Mesothelial cell of epicardium (in vitro differentiated cells): ENCODE results near the gene ARSG. TPM values are rescaled to one million over a fixed set of nuclear protein-coding genes. Genes with fewer than 3 reads are reported as not detected.

Experiments
- DNase-seq, 2 experiments: peaks; one replicate each; pipeline ENCODE4 v3.0.0; 2021; ENCODE audit warnings: low spot score in 2 of 2; ENCODE audit not compliant: unreplicated experiment in 2 of 2
- H3K27ac Mint-ChIP-seq: 2 replicates; pipeline ENCODE4 v1.8.0; 2021; ENCODE audit warnings: mixed read lengths
- H3K27me3 Mint-ChIP-seq: 2 replicates; pipeline ENCODE4 v1.8.0; 2021; ENCODE audit warnings: low read depth, mixed read lengths
- H3K36me3 Mint-ChIP-seq: 2 replicates; pipeline ENCODE4 v1.8.0; 2021; ENCODE audit warnings: mixed read lengths
- H3K4me1 Mint-ChIP-seq: 2 replicates; pipeline ENCODE4 v1.8.0; 2021; ENCODE audit warnings: mixed read lengths
- H3K4me3 Mint-ChIP-seq: 2 replicates; pipeline ENCODE4 v1.8.0; 2021; ENCODE audit warnings: mild to moderate bottlenecking, moderate library complexity, mixed read lengths
- H3K9me3 Mint-ChIP-seq: 2 replicates; pipeline ENCODE4 v1.8.0; 2021; ENCODE audit warnings: mixed read lengths
- total RNA-seq: library from RNA; stranded (reverse); gene quantifications from 3 replicates; pipeline ENCODE4 v1.2.1, GENCODE V29; 2021
- TF ChIP-seq, protein P1 (sequence below): fragments of 200-600 bp; sonication (generic); IDR thresholded peaks from one replicate; pipeline ENCODE4 v1.5.0; 2021; ENCODE audit warnings: antibody characterized with exemption; ENCODE audit not compliant: unreplicated experiment

The ARSG gene
- total RNA-seq, 1 donor from 2014 or later = 7.8 TPM

DNA sequence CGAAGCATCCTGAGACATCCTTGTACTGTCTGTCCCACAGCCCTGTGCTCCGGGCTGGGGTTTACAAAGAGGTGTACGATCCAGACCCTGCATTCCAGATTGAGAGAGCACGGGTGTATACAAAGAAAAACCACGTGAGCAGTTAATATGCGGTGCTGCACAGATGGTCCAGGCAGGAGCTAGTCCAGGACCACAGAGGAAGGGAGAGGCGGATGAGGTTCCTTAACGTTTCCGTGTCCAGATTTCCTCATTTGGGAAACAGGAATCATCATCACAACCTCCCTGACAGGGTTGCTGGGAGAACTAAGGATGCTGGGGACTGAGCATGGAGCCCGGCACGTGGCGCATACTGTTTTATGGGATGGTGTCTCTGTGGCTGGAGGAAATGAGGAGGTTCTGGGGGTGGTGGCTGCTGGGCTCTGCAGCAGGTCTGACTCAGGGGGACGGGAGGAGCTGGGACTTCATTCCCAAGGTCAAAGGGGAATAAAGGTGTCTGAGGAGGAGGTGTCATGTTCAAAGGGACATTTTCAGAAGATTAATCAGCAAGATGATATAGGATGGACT, 139.8 kb downstream of the ARSG start:
- Mint-ChIP-seq H3K9me3 (no peaks in the 10 kb centered on the region), H3K4me3 (no peak overlapping the region), H3K27ac (no peak overlapping the region), H3K36me3 (peaks cover 15% of the 10 kb centered on the region), H3K27me3 (no peaks in the 10 kb centered on the region), H3K4me1 (peaks cover 1% of the 10 kb centered on the region)
- TF ChIP-seq, protein P1, sequence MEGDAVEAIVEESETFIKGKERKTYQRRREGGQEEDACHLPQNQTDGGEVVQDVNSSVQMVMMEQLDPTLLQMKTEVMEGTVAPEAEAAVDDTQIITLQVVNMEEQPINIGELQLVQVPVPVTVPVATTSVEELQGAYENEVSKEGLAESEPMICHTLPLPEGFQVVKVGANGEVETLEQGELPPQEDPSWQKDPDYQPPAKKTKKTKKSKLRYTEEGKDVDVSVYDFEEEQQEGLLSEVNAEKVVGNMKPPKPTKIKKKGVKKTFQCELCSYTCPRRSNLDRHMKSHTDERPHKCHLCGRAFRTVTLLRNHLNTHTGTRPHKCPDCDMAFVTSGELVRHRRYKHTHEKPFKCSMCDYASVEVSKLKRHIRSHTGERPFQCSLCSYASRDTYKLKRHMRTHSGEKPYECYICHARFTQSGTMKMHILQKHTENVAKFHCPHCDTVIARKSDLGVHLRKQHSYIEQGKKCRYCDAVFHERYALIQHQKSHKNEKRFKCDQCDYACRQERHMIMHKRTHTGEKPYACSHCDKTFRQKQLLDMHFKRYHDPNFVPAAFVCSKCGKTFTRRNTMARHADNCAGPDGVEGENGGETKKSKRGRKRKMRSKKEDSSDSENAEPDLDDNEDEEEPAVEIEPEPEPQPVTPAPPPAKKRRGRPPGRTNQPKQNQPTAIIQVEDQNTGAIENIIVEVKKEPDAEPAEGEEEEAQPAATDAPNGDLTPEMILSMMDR = no peak
- no peak for DNase-seq

DNA sequence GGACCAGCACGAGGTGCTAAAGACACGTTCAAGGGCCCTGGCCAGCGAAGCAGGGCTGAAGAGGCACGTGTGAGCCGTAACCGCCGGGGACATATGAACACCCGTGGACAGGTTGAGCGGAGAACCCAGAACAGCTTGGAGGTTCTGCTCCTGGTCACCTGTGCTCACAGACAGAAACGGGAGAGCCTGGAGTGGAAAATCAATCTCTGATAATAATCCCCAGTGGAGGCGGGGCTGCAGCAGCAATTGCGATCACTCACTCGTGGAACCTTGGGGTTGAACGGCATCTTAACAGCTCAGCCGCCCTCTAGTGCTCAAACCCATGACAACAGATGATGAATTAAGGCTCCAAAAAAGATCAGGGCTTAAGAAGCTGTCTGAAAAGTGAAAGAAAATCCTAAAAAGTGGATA, 140.4 kb downstream of the ARSG start:
- Mint-ChIP-seq H3K4me1 (peaks cover 3% of the 10 kb centered on the region), H3K27me3 (no peaks in the 10 kb centered on the region), H3K36me3 (peaks cover 15% of the 10 kb centered on the region), H3K27ac (no peak overlapping the region), H3K4me3 (no peak overlapping the region), H3K9me3 (no peaks in the 10 kb centered on the region)
- TF ChIP-seq, protein P1 = no peak
- DNase-seq = no peak

DNA sequence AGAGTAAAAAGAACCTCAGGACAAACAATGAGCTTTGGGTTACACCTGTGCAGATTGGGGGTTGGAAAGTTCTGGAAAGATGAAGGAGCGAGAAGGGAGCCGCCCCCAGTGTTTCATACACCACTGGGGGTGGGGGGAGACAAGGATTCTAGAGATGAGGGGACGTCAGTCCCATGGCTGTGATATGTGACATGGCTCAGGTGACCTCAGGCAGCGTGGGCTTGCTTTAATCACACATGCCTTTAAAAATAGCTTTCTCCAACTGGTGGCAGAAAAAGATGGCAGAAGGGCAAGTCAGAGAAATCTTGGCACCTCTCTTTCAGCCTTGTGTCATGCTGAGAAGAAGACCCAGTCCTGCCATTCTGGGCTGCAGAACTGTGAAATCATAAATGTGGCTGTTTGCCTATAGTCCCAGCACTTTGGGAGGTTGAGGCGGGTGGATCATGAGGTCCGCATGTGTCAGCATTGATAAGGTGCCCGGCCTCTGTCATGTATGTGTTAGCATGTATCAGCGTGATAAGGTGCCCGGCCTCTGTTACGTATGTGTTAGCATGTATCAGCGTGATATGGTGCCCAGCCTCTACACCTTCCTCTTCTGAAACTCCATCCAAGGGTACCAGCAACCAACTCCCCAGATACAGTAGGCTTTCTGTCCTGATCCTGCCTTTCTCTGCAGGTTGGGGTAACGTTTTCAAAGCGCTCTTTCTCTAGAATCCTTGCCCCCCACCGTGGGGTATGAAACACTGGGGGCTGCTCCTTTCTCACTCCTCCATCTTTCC, 141.0 kb downstream of the ARSG start:
- Mint-ChIP-seq H3K4me1 (peaks cover 3% of the 10 kb centered on the region), H3K9me3 (no peaks in the 10 kb centered on the region), H3K27me3 (no peaks in the 10 kb centered on the region), H3K27ac (no peak overlapping the region), H3K36me3 (peaks cover 15% of the 10 kb centered on the region), H3K4me3 (no peak overlapping the region)
- no peak for DNase-seq
- TF ChIP-seq, protein P1 = no peak

DNA sequence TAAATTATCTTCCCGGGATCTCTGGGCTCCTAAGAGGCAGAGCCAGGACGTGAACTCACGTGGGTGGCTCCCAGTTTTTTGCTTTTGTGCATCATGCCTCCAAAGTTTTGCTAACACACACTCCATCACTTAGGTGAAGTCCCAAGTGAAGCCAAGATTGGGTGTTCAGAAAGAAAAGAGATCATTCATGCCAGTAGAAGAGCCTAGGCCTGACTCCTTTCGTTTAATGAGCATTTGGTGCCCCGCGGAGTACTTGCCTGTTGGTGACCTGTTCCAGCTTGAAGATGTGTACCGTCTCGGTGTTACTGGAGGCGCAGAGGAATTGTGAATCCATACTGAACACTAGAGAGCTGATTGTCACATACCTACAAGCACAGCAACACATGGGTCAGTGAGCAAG, 141.9 kb downstream of the ARSG start:
- DNase-seq = no peak
- TF ChIP-seq, protein P1 = no peak
- Mint-ChIP-seq H3K27ac (no peak overlapping the region), H3K4me3 (no peak overlapping the region), H3K9me3 (no peaks in the 10 kb centered on the region), H3K27me3 (no peaks in the 10 kb centered on the region), H3K4me1 (peaks cover 7% of the 10 kb centered on the region), H3K36me3 (peaks cover 13% of the 10 kb centered on the region)

DNA sequence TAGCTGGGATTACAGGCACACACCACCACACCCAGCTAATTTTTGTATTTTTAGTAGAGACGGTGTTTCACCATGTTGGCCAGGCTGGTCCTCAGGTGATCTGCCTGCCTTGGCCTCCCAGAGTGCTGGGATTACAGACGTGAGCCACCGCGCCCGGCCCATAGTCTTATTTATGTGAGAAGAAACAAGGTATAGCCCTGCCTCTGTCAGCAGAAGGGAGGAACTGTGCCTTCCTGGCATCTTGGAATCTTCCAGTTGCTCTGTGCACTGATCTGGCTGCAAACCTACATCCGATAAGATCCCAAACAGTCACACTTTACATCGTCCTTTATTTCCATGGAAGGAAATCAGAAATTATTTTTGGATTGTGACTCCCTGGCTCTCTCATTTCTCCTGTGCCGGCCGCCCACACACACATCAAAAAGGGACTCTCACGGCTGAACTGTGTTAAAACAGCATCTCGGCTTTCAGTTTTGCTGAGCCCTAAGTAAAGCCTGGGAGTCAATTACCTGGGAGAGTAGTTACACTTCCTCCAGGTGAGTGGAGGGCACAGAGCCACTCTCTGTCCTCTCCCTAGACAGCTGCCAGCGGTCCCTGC, 142.7 kb downstream of the ARSG start:
- DNase-seq = no peak
- Mint-ChIP-seq H3K4me1 (peaks cover 7% of the 10 kb centered on the region), H3K27ac (no peak overlapping the region), H3K27me3 (no peaks in the 10 kb centered on the region), H3K9me3 (no peaks in the 10 kb centered on the region), H3K4me3 (no peak overlapping the region), H3K36me3 (peaks cover 12% of the 10 kb centered on the region)
- TF ChIP-seq, protein P1 = no peak
